ENCODE results near the gene MGMT. TPM values are rescaled to one million over a fixed set of nuclear protein-coding genes. Genes with fewer than 3 reads are reported as not detected.

The MGMT gene
- total RNA-seq, 4 donors from 2014 or later: 18.4 to 30.3 (median 27.9) TPM

GRCh38 chr10:129704786-129705525 lies 237.9 kb downstream of the MGMT start:
- no peaks in the 10 kb centered on the region for H3K27me3 ChIP-seq
- intact Hi-C loops (cut with DNase I): no loop called here
- H3K36me3 ChIP-seq: peaks cover 0 to 12% (median 3%) of the 10 kb centered on the region in 4 donors
- H3K4me1 ChIP-seq: peaks cover 9 to 14% (median 12%) of the 10 kb centered on the region in 4 donors
- no peak for DNase-seq (ENCODE audit: extremely low spot score)
- no peaks in the 10 kb centered on the region for H3K9me3 ChIP-seq
- TF ChIP-seq POLR2A (IDR thresholded peaks at IDR 0.05; ENCODE audit: low read depth) (no peak), POLR2AphosphoS5 (IDR thresholded peaks at IDR 0.05) (no peak), EP300 (IDR thresholded peaks at IDR 0.05) (no peak)
- TF ChIP-seq, protein P1, sequence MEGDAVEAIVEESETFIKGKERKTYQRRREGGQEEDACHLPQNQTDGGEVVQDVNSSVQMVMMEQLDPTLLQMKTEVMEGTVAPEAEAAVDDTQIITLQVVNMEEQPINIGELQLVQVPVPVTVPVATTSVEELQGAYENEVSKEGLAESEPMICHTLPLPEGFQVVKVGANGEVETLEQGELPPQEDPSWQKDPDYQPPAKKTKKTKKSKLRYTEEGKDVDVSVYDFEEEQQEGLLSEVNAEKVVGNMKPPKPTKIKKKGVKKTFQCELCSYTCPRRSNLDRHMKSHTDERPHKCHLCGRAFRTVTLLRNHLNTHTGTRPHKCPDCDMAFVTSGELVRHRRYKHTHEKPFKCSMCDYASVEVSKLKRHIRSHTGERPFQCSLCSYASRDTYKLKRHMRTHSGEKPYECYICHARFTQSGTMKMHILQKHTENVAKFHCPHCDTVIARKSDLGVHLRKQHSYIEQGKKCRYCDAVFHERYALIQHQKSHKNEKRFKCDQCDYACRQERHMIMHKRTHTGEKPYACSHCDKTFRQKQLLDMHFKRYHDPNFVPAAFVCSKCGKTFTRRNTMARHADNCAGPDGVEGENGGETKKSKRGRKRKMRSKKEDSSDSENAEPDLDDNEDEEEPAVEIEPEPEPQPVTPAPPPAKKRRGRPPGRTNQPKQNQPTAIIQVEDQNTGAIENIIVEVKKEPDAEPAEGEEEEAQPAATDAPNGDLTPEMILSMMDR (IDR thresholded peaks at IDR 0.05): no peak
- WGBS: 90% methylated on average over 25 of the region's 25 CpGs
- H3K4me3 ChIP-seq: no peak overlapping the region
- no peak overlapping the region for H3K27ac ChIP-seq (replicated peaks in 1 of 4)

DNA sequence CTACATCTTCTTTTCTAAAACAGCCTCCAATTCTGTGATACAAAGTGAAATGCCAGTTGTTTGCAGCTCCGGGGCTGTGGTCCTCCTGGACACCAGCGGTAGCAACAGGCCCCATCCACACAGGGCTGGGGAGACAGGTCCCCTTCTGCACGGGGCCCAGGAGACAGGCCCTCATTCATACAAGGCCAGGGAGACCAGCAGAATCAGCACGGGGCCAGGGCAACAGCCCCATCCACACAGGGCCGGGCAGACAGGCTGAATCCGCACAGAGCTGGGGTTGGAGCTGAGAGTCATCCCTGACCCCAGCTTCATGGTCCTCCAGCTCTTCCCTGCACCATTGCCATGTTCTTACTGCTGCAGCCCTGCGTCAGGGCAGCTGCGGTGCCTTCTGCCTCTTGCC lies 238.6 kb downstream of the MGMT start:
- H3K36me3 ChIP-seq: peaks cover 0 to 17% (median 3%) of the 10 kb centered on the region in 4 donors
- H3K9me3 ChIP-seq: no peaks in the 10 kb centered on the region
- no peaks in the 10 kb centered on the region for H3K27me3 ChIP-seq
- intact Hi-C loops (cut with DNase I): no loop called here
- H3K27ac ChIP-seq (replicated peaks in 1 of 4): no peak overlapping the region
- no peak overlapping the region for H3K4me3 ChIP-seq
- WGBS: 87% methylated on average over 4 of the region's 8 CpGs
- no peak for TF ChIP-seq POLR2A (IDR thresholded peaks at IDR 0.05; ENCODE audit: low read depth)
- no peak for TF ChIP-seq EP300 (IDR thresholded peaks at IDR 0.05)
- TF ChIP-seq, protein P1 (IDR thresholded peaks at IDR 0.05): no peak
- no peak for TF ChIP-seq POLR2AphosphoS5 (IDR thresholded peaks at IDR 0.05)
- no peak for DNase-seq (ENCODE audit: extremely low spot score)
- peaks cover 9 to 14% (median 12%) of the 10 kb centered on the region in 4 donors for H3K4me1 ChIP-seq

DNA sequence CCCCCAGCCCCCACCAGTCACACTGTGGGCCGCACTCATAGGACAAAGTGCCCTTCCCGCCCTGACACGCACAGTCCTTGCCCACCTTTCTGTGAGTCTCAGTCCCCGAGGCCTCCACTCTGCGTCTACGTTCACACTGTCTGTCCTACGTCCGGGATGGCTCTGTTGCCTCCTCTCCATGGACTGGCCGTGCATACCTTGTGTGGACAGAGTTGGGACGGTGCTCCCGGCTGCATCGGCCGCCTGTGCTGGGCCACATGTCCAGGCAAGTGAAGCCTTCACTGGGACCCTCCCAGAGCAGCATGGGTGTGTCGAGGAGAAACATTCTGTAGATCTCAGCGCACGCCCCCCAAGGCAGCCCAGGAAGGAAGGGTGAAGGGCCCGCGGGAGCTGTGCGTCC lies 239.0 kb downstream of the MGMT start:
- WGBS: 100% methylated on average over 8 of the region's 19 CpGs
- Histone ChIP-seq H3K9me3 (no peaks in the 10 kb centered on the region), H3K4me1 (peaks cover 9 to 14% (median 12%) of the 10 kb centered on the region in 4 donors), H3K27me3 (no peaks in the 10 kb centered on the region), H3K4me3 (no peak overlapping the region), H3K27ac (replicated peaks in 1 of 4) (no peak overlapping the region), H3K36me3 (peaks cover 0 to 17% (median 3%) of the 10 kb centered on the region in 4 donors)
- DNase-seq (ENCODE audit: extremely low spot score): no peak
- intact Hi-C loops (cut with DNase I): no loop called here
- no peak for TF ChIP-seq EP300 (IDR thresholded peaks at IDR 0.05)
- no peak for TF ChIP-seq POLR2A (IDR thresholded peaks at IDR 0.05; ENCODE audit: low read depth)
- no peak for TF ChIP-seq POLR2AphosphoS5 (IDR thresholded peaks at IDR 0.05)
- TF ChIP-seq, protein P1 (IDR thresholded peaks at IDR 0.05): no peak

DNA sequence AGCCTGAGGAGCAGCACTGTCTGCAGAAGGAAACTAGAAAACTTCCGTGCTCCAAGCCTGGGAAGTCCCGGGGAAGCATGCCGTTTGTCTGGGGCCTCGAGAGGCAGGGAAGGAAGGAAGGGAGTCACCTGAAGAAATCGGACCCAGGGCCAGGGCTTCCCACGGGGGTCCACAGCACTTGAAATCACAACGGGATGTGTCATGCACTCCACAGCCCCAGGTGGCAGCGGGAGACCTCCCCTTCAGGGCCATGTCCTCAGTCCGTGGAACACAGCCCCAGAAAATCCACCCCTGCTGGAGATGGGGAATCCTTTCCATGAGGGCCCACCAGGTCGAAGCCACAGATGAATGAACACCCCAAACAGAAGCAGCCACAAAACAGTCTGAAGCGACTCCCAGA lies 239.5 kb downstream of the MGMT start:
- Histone ChIP-seq H3K36me3 (peaks cover 0 to 17% (median 3%) of the 10 kb centered on the region in 4 donors), H3K9me3 (no peaks in the 10 kb centered on the region), H3K27ac (replicated peaks in 1 of 4) (no peak overlapping the region), H3K4me1 (peaks cover 9 to 14% (median 12%) of the 10 kb centered on the region in 4 donors), H3K27me3 (no peaks in the 10 kb centered on the region), H3K4me3 (no peak overlapping the region)
- DNase-seq (ENCODE audit: extremely low spot score): no peak
- 93% methylated on average over 11 of the region's 11 CpGs for WGBS
- intact Hi-C loops (cut with DNase I): no loop called here
- no peak for TF ChIP-seq EP300 (IDR thresholded peaks at IDR 0.05)
- TF ChIP-seq, protein P1 (IDR thresholded peaks at IDR 0.05): no peak
- no peak for TF ChIP-seq POLR2A (IDR thresholded peaks at IDR 0.05; ENCODE audit: low read depth)
- no peak for TF ChIP-seq POLR2AphosphoS5 (IDR thresholded peaks at IDR 0.05)
